Measurements from ENCODE around the gene RNF144A.

DNA sequence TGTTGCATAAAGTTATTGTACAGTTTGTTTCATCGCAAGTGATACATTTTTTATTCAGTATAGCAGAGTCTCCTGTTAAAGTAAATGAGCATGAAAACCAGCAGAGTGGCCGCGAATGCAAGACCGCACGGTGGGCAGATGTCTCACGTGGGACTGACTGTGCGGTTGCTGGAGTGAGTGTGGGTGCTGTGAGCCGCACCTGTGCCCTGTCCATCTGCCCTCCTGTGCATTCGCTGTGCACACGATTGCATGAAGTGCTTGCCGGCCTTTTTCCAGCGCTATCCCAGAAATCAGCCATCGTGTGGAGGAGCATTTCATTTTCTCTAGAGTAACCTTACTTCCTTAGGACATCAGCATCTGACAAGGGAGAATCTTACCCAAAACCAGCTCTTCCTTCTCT, 118.7 kb downstream of the RNF144A start:
- TF ChIP-seq, protein P1, sequence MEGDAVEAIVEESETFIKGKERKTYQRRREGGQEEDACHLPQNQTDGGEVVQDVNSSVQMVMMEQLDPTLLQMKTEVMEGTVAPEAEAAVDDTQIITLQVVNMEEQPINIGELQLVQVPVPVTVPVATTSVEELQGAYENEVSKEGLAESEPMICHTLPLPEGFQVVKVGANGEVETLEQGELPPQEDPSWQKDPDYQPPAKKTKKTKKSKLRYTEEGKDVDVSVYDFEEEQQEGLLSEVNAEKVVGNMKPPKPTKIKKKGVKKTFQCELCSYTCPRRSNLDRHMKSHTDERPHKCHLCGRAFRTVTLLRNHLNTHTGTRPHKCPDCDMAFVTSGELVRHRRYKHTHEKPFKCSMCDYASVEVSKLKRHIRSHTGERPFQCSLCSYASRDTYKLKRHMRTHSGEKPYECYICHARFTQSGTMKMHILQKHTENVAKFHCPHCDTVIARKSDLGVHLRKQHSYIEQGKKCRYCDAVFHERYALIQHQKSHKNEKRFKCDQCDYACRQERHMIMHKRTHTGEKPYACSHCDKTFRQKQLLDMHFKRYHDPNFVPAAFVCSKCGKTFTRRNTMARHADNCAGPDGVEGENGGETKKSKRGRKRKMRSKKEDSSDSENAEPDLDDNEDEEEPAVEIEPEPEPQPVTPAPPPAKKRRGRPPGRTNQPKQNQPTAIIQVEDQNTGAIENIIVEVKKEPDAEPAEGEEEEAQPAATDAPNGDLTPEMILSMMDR (conservative IDR thresholded peaks at IDR 0.05 in 1 of 2, IDR thresholded peaks at IDR 0.05 in 1 of 2; ENCODE audit: extremely low read depth in 1 of 2, insufficient read depth in 1 of 2, low read depth in 1 of 2, low read length in 2 of 2), result no peak
- TF ChIP-seq EZH2 (IDR thresholded peaks at IDR 0.05; ENCODE audit: borderline replicate concordance, low read length), result no peak

Data from mammary epithelial cell (primary cell).